ENCODE results near the gene TMEM63C. TPM values are rescaled to one million over a fixed set of nuclear protein-coding genes. Genes with fewer than 3 reads are reported as not detected.

Gene TMEM63C
- total RNA-seq (2022; extraction: Qiagen RNA extraction) = 2.6 to 4.5 TPM (median 3.6 TPM) in 5 replicates

GRCh38 chr14:77181603-77182437, at the start of gene TMEM63C:
Gene TMEM63C (plus strand): TSS chr14:77181798. CDS start chr14:77218814, 37,016 bp downstream.

GRCh38 chr14:77141214-77142004, 40.2 kb upstream of the TMEM63C start, which contains the start of gene ZDHHC22:
Gene ZDHHC22 (minus strand): TSS chr14:77141791. CDS start chr14:77139738, 2,053 bp downstream.

GRCh38 chr14:77271113-77271710, 89.6 kb downstream of the TMEM63C start, which contains the start of gene NGB:
Gene NGB (minus strand): TSS chr14:77271206. CDS start chr14:77270937, 269 bp downstream.

Other genes with a start within 250 kb of the TMEM63C start
- 10.0 to 18.7 TPM (median 17.8 TPM) in 5 replicates for gene IRF2BPL, start 153.1 kb upstream of the TMEM63C start, total RNA-seq (2022; extraction: Qiagen RNA extraction)
- 6.4 to 7.2 TPM (median 6.9 TPM) in 5 replicates for gene CIPC, start 83.5 kb upstream of the TMEM63C start, total RNA-seq (2022; extraction: Qiagen RNA extraction)
- gene ZDHHC22, start 40.0 kb upstream of the TMEM63C start, total RNA-seq (2022; extraction: Qiagen RNA extraction) = 0.18 to 0.33 TPM (median 0.21 TPM) in 5 replicates
- not detected in 5 replicates for gene NGB, start 89.4 kb downstream of the TMEM63C start, total RNA-seq (2022; extraction: Qiagen RNA extraction)
- 25.6 to 31.7 TPM (median 28.0 TPM) in 5 replicates for gene POMT2, start 139.1 kb downstream of the TMEM63C start, total RNA-seq (2022; extraction: Qiagen RNA extraction)
- gene GSTZ1, start 139.2 kb downstream of the TMEM63C start, total RNA-seq (2022; extraction: Qiagen RNA extraction) = 33.1 to 35.0 TPM (median 34.5 TPM) in 5 replicates
- gene TMED8, start 195.3 kb downstream of the TMEM63C start, total RNA-seq (2022; extraction: Qiagen RNA extraction) = 4.8 to 7.1 TPM (median 6.7 TPM) in 5 replicates
- 1.6 to 2.5 TPM (median 1.9 TPM) in 5 replicates for gene SAMD15, start 195.6 kb downstream of the TMEM63C start, total RNA-seq (2022; extraction: Qiagen RNA extraction)
- 0.13 TPM in 1 of 5 replicates, not detected in the others for gene NOXRED1, start 241.7 kb downstream of the TMEM63C start, total RNA-seq (2022; extraction: Qiagen RNA extraction)

Measured in A549 treated with Mapracorat at 1 μM for 4 hours (cell line).